ENCODE results near the gene DCTN4. TPM values are rescaled to one million over a fixed set of nuclear protein-coding genes. Genes with fewer than 3 reads are reported as not detected.
A peak's percentile ranks its signal among the peaks of the same experiment; 100 is the strongest.

The DCTN4 gene
- total RNA-seq, 1 experiment from 2014 or later = 66.8 TPM

DNA sequence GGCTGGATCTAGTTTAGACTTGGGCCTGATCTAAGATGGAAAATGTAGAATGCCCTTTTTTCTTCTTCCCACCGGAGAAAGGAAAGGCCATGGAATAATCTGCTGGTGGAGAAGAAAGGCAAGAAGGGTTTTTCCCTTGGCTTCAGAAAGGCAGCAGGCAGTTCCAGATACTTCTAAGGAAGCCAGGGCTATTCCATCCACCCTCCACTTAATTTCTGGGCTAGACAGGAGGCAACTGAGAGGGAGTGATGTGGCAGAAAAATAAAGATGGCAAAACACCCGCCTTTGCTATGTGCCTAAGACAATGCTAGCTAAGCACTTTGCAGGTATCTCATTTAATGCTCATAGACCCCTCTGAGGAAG, 87.9 kb downstream of the DCTN4 start:
- H3K9me3 ChIP-seq (ENCODE audit: control insufficient read depth, insufficient read depth, low read depth, low read length) = no peaks in the 10 kb centered on the region
- intact Hi-C loops (cut with micrococcal nuclease; ENCODE audit: unreplicated experiment) = no loop called here
- H3K4me1 ChIP-seq (ENCODE audit: control insufficient read depth, insufficient read depth, low read length) = peaks cover 11% of the 10 kb centered on the region
- in situ Hi-C loops (cut with HindIII; ENCODE audit: low pct_unique_long_range_greater_than_20kb, low sequenced_read_pairs) = no loop called here
- DNase-seq (ENCODE audit: low read depth, low spot score) (no peak), ATAC-seq (no peak)
- peak overlapping the region in 1 of 2 experiments; percentile 68; a peak in 2 of 4 replicates for H3K4me3 ChIP-seq (ENCODE audit: low read depth in 2 of 2, low read length in 2 of 2)
- TF ChIP-seq, protein P1, sequence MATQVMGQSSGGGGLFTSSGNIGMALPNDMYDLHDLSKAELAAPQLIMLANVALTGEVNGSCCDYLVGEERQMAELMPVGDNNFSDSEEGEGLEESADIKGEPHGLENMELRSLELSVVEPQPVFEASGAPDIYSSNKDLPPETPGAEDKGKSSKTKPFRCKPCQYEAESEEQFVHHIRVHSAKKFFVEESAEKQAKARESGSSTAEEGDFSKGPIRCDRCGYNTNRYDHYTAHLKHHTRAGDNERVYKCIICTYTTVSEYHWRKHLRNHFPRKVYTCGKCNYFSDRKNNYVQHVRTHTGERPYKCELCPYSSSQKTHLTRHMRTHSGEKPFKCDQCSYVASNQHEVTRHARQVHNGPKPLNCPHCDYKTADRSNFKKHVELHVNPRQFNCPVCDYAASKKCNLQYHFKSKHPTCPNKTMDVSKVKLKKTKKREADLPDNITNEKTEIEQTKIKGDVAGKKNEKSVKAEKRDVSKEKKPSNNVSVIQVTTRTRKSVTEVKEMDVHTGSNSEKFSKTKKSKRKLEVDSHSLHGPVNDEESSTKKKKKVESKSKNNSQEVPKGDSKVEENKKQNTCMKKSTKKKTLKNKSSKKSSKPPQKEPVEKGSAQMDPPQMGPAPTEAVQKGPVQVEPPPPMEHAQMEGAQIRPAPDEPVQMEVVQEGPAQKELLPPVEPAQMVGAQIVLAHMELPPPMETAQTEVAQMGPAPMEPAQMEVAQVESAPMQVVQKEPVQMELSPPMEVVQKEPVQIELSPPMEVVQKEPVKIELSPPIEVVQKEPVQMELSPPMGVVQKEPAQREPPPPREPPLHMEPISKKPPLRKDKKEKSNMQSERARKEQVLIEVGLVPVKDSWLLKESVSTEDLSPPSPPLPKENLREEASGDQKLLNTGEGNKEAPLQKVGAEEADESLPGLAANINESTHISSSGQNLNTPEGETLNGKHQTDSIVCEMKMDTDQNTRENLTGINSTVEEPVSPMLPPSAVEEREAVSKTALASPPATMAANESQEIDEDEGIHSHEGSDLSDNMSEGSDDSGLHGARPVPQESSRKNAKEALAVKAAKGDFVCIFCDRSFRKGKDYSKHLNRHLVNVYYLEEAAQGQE (IDR thresholded peaks at IDR 0.05; ENCODE audit: insufficient read depth in 1 of 2, low read depth in 2 of 2, low read length in 1 of 2) = no peak
- TF ChIP-seq, protein P2, sequence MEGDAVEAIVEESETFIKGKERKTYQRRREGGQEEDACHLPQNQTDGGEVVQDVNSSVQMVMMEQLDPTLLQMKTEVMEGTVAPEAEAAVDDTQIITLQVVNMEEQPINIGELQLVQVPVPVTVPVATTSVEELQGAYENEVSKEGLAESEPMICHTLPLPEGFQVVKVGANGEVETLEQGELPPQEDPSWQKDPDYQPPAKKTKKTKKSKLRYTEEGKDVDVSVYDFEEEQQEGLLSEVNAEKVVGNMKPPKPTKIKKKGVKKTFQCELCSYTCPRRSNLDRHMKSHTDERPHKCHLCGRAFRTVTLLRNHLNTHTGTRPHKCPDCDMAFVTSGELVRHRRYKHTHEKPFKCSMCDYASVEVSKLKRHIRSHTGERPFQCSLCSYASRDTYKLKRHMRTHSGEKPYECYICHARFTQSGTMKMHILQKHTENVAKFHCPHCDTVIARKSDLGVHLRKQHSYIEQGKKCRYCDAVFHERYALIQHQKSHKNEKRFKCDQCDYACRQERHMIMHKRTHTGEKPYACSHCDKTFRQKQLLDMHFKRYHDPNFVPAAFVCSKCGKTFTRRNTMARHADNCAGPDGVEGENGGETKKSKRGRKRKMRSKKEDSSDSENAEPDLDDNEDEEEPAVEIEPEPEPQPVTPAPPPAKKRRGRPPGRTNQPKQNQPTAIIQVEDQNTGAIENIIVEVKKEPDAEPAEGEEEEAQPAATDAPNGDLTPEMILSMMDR (IDR thresholded peaks at IDR 0.05) = no peak
- no peak for TF ChIP-seq TCF7L2 (IDR thresholded peaks at IDR 0.05; ENCODE audit: low read depth, low read length)
- ChIA-PET CTCF (no interaction called here), POLR2A (interaction anchor here (0.5 to 0.7 kb wide), 2 partner anchors 96 to 405 kb away, joined by 6 to 7 read pairs; no protein-coding TSS in a partner anchor)
- no TSS peak for BruUV-seq (replicated peaks)
- no peak overlapping the region for H3K27ac ChIP-seq (ENCODE audit: low read length)
- no peaks in the 10 kb centered on the region for H3K36me3 ChIP-seq (ENCODE audit: control insufficient read depth, insufficient read depth, low read length)
- no peaks in the 10 kb centered on the region for H3K27me3 ChIP-seq (ENCODE audit: control insufficient read depth, insufficient read depth, low read length)

DNA sequence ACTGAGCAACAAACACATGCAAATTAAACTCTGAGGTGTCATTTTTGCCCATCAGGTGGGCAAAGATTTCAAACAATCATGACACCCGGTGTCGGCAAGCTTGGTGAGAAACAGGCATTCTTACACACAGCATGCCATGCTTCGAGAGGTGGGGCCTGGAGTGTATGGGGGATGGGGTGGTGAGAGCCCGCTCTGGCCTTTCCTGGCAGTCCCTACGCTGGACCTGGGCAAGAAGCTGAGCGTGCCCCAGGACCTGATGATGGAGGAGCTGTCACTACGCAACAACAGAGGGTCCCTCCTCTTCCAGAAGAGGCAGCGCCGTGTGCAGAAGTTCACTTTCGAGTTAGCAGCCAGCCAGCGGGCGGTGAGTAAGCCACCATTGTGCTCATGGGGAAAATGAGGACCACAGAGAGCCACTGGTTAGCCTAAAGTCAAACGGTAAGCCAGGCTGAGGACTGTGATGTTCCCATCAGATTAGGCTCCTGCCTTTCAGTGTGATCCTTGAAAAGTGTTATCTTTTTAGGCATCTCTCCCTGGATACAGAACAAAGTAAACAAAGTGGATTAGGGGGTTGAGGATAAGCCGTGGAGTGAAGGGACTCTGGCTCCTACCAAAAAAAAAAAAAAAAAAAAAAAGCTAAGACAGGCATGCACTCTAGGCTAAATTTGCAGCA, 88.4 kb downstream of the DCTN4 start:
- no peak overlapping the region for H3K4me3 ChIP-seq (ENCODE audit: low read depth in 2 of 2, low read length in 2 of 2)
- no TSS peak for BruUV-seq (replicated peaks)
- intact Hi-C loops (cut with micrococcal nuclease; ENCODE audit: unreplicated experiment) (no loop called here), in situ Hi-C loops (cut with HindIII; ENCODE audit: low pct_unique_long_range_greater_than_20kb, low sequenced_read_pairs) (no loop called here)
- peaks cover 11% of the 10 kb centered on the region for H3K4me1 ChIP-seq (ENCODE audit: control insufficient read depth, insufficient read depth, low read length)
- ATAC-seq = no peak
- H3K36me3 ChIP-seq (ENCODE audit: control insufficient read depth, insufficient read depth, low read length) = no peaks in the 10 kb centered on the region
- TF ChIP-seq, protein P1 (IDR thresholded peaks at IDR 0.05; ENCODE audit: insufficient read depth in 1 of 2, low read depth in 2 of 2, low read length in 1 of 2) = no peak
- no peaks in the 10 kb centered on the region for H3K27me3 ChIP-seq (ENCODE audit: control insufficient read depth, insufficient read depth, low read length)
- POLR2A ChIA-PET = interaction anchor here (0.5 to 0.7 kb wide), 2 partner anchors 96 to 404 kb away, joined by 6 to 7 read pairs; no protein-coding TSS in a partner anchor
- no peaks in the 10 kb centered on the region for H3K9me3 ChIP-seq (ENCODE audit: control insufficient read depth, insufficient read depth, low read depth, low read length)
- no peak for DNase-seq (ENCODE audit: low read depth, low spot score)
- CTCF ChIA-PET = no interaction called here
- H3K27ac ChIP-seq (ENCODE audit: low read length) = no peak overlapping the region

Measured in Panc1 (cell line).